Lower leg skin (tissue), 4 donors: ENCODE results near the gene ST8SIA6. TPM values are rescaled to one million over a fixed set of nuclear protein-coding genes. Genes with fewer than 3 reads are reported as not detected.

Experiments
- DNase-seq, 2 donors: peaks; one replicate each; pipeline ENCODE4 v3.0.0-alpha.2; 2019; ENCODE audit warnings: low spot score in 2 of 2
- H3K4me3 ChIP-seq: fragments of 200-600 bp; sonication (generic); 2 replicates; pipeline ENCODE4 v1.5.1; 2017; ENCODE audit warnings: mild to moderate bottlenecking, low read depth; ENCODE audit not compliant: poor library complexity, severe bottlenecking
- POLR2A ChIP-seq, 2 donors: fragments of 450-650 bp; IDR thresholded peaks; one replicate each; pipeline ENCODE4 v1.6.1; 2016 to 2017; ENCODE audit warnings: antibody characterized with exemption in 2 of 2, mild to moderate bottlenecking in 1 of 2, moderate library complexity in 1 of 2
- WGBS, 2 donors: methylation state at CpG; one replicate each; pipeline ENCODE4 v1.1.5; 2018; 5-methylcytosine and 5-hydroxymethylcytosine counted together
- intact Hi-C: fragments of 100-400 bp; cut with DNase I; formaldehyde crosslinking; loops from one replicate; pipeline ENCODE4 v1.15.0; 2023; ENCODE audit warnings: low total_unique reads
- total RNA-seq, 4 donors: library from RNA; depleted of rRNA; stranded (reverse); fragments of >200 nt; gene quantifications; one replicate each; pipeline ENCODE4 v1.1.0, GENCODE V29; 2016
- TF ChIP-seq, protein P1 (sequence below), 3 donors: fragments of 450-650 bp; IDR thresholded peaks; one replicate each; pipeline ENCODE4 v1.5.1; 2016; ENCODE audit warnings: antibody characterized with exemption in 3 of 3, mild to moderate bottlenecking in 3 of 3, moderate library complexity in 2 of 3

The ST8SIA6 gene
- total RNA-seq, 4 donors from 2014 or later, result 0.34 to 2.8 (median 1.5) TPM

DNA sequence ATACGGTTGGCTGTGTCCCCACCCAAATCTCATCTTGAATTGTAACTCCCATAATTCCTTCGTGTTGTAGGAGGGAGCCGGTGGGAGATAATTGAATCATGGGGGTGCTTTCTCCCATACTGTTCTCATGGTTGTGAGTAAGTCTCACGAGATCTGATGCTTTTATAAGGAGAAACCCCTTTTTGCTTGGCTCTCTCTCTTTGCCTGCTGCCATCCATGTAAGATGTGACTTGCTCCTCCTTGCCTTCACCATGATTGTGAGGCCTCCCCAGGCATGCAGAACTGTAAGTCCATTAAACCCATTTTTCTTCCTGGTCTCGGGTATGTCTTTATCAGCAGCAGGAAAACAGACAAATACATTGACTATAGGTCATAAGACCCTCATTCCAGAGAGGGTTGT lies 15.9 kb upstream of the ST8SIA6 start:
- intact Hi-C loops, result no loop called here
- WGBS, 2 donors, result 92 to 97% methylated on average over 5 of the region's 5 CpGs
- TF ChIP-seq POLR2A (IDR thresholded peaks at IDR 0.05), result no peak
- TF ChIP-seq, protein P1, sequence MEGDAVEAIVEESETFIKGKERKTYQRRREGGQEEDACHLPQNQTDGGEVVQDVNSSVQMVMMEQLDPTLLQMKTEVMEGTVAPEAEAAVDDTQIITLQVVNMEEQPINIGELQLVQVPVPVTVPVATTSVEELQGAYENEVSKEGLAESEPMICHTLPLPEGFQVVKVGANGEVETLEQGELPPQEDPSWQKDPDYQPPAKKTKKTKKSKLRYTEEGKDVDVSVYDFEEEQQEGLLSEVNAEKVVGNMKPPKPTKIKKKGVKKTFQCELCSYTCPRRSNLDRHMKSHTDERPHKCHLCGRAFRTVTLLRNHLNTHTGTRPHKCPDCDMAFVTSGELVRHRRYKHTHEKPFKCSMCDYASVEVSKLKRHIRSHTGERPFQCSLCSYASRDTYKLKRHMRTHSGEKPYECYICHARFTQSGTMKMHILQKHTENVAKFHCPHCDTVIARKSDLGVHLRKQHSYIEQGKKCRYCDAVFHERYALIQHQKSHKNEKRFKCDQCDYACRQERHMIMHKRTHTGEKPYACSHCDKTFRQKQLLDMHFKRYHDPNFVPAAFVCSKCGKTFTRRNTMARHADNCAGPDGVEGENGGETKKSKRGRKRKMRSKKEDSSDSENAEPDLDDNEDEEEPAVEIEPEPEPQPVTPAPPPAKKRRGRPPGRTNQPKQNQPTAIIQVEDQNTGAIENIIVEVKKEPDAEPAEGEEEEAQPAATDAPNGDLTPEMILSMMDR (IDR thresholded peaks at IDR 0.05), result no peak
- H3K4me3 ChIP-seq, result no peak overlapping the region
- DNase-seq, result no peak

DNA sequence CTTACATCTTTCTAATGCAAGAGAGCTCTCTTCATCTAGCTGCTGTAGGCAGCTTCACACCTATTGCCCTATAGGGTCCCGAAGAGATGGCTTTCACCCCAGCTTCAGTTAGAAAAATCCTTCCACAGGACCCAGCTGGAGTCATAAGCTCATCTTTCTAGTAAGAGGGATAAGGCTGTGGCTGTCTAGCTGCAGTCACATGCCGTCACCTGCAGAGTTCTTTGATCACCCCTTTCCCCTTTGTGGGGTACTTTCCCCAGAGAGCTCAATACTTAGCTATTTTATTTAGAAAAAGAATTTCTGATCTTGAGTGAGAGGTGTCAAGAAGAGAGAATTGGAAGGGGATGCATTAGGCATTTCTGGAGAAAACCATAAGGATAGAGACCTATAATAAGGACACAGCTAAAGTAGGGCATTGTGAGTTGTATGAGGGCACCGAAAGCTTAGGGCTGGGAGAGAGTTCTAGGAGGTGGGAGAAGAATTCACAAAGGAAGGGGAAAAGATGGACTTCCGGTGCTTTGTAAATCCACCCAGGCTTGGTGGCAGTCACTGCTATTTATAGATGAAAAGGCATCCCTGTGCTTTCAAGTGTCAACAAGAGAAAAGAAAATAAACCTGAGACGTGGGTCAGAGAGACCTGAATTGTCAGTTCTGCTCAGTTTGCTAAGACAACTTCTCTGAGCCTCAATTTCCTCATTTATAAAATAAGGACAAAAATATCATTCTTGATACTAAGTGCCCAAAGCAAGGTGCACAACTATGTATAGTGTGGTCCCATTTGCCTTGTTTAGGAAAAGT lies 11.1 kb upstream of the ST8SIA6 start:
- intact Hi-C loops, result no loop called here
- H3K4me3 ChIP-seq, result no peak overlapping the region
- WGBS, 2 donors, result 66 to 67% methylated on average over 5 of the region's 5 CpGs
- TF ChIP-seq, protein P1 (IDR thresholded peaks at IDR 0.05), result no peak
- TF ChIP-seq POLR2A (IDR thresholded peaks at IDR 0.05), result no peak
- DNase-seq, result no peak

DNA sequence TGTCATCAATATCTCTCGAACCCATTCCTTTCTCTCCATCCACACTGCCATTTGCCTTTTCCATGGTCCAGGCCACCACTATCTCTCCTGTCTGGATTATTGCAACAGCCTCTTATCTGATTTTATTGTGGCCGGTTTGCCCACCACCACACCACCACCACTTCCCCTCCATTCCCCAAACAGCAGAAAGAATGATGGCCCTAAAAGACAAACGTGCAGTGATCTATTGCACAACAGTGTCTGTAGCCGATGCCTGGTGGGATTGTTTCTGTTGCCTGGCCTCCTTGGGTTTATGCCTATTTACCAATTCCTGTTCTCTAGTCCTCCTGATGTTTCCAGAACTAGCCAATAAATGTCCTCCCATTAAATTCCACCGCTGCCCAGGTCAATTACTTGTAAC lies 10.2 kb upstream of the ST8SIA6 start:
- intact Hi-C loops, result no loop called here
- no peak for TF ChIP-seq POLR2A (IDR thresholded peaks at IDR 0.05)
- TF ChIP-seq, protein P1 (IDR thresholded peaks at IDR 0.05), result no peak
- DNase-seq, result no peak
- 80 to 82% methylated on average over 5 of the region's 5 CpGs for WGBS, 2 donors
- H3K4me3 ChIP-seq, result no peak overlapping the region

DNA sequence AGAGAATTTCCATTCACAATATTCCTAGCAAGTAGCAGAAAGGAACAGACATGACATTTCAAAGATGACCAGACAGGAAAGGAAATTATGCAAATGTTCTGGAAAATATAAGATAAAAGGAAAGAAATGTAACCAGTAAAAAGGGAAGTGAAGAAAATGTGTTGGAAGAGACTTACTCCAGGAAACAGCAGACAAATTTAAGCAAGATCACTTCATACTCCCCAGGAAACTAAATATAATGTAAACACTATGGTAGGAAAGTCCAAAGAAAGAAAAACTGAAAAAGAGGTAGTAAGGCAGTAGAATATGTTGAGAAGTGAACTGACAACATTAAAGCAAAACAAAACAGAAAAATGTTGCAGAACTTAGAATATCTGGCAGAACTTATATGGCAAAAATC lies 6.4 kb upstream of the ST8SIA6 start:
- H3K4me3 ChIP-seq, result no peak overlapping the region
- DNase-seq, result no peak
- intact Hi-C loops, result no loop called here
- TF ChIP-seq, protein P1 (IDR thresholded peaks at IDR 0.05), result no peak
- TF ChIP-seq POLR2A (IDR thresholded peaks at IDR 0.05), result no peak

DNA sequence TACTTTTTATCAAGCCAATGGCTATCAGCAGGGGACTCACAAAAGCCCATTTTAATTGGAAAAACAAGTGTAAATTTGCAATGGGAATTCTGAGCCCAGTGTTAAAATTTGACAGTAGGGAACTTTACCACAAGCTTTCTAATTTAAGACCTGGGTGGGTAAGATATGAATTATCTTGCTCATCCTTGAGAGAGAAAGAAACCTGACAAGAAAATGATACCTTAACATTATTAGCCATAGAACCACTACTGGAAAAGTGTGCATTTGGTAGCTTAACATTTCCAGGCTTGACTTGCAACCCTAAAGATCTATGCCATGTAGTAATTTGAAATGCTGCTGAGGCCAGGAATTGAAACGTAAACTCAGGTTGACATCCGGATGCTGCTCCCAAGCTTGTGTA lies 2.7 kb upstream of the ST8SIA6 start:
- 89 to 97% methylated on average over 2 of the region's 2 CpGs for WGBS, 2 donors
- no peak for DNase-seq
- intact Hi-C loops, result no loop called here
- no peak overlapping the region for H3K4me3 ChIP-seq
- TF ChIP-seq, protein P1 (IDR thresholded peaks at IDR 0.05), result no peak
- no peak for TF ChIP-seq POLR2A (IDR thresholded peaks at IDR 0.05)
